HG03520 (cell line): ENCODE results near the gene SNPH.
"Not testable (repeated sequence)": the region's sequence is repeated elsewhere in the genome, so short reads cannot be mapped to it uniquely, and the experiment has no call there.

Experiments
- ATAC-seq: cut with Tn5 transposase; IDR thresholded peaks from one replicate; pipeline ENCODE4 v1.9.1; 2021; ENCODE audit warnings: mild to moderate bottlenecking, moderate library complexity; ENCODE audit not compliant: unreplicated experiment

The SNPH gene

GRCh38 chr20:1266167-1266973 lies at the start of gene SNPH:
Gene SNPH (plus strand): TSS chr20:1266294. CDS start chr20:1296240, 29,946 bp downstream.
- ATAC-seq: no peak

GRCh38 chr20:1216527-1217427 lies 49.3 kb upstream of the SNPH start:
- ATAC-seq: not testable (repeated sequence)

GRCh38 chr20:1222750-1223149 lies 43.3 kb upstream of the SNPH start:
- ATAC-seq: not testable (repeated sequence)

- no peak for ATAC-seq
Measured at GRCh38 chr20:1224205-1224890, 41.7 kb upstream of the SNPH start.

- ATAC-seq: no peak
Measured at GRCh38 chr20:1225263-1225782, 40.8 kb upstream of the SNPH start.

- ATAC-seq: no peak
Measured at GRCh38 chr20:1225783-1226654, 40.1 kb upstream of the SNPH start, which contains the start of gene RAD21L1. Gene RAD21L1 (plus strand): TSS chr20:1226044. CDS start chr20:1228454, 2,410 bp downstream.

- no peak for ATAC-seq
Measured at GRCh38 chr20:1229541-1229940, 36.6 kb upstream of the SNPH start.

- no peak for ATAC-seq
Measured at GRCh38 chr20:1232286-1233111, 33.6 kb upstream of the SNPH start.

- ATAC-seq: no peak
Measured at GRCh38 chr20:1240549-1240948, 25.5 kb upstream of the SNPH start.

GRCh38 chr20:1241456-1241855 lies 24.6 kb upstream of the SNPH start:
- no peak for ATAC-seq

GRCh38 chr20:1242099-1242498 lies 24.0 kb upstream of the SNPH start:
- no peak for ATAC-seq

- no peak for ATAC-seq
Measured at GRCh38 chr20:1242530-1242929, 23.6 kb upstream of the SNPH start.

- ATAC-seq: no peak
Measured at GRCh38 chr20:1245578-1245977, 20.5 kb upstream of the SNPH start.

- no peak for ATAC-seq
Measured at GRCh38 chr20:1247689-1248088, 18.4 kb upstream of the SNPH start.

GRCh38 chr20:1250282-1250681 lies 15.8 kb upstream of the SNPH start:
- not testable (repeated sequence) for ATAC-seq

- ATAC-seq: no peak
Measured at GRCh38 chr20:1252416-1252815, 13.7 kb upstream of the SNPH start.

GRCh38 chr20:1254254-1254653 lies 11.8 kb upstream of the SNPH start:
- ATAC-seq: no peak

GRCh38 chr20:1255675-1256074 lies 10.4 kb upstream of the SNPH start:
- no peak for ATAC-seq

- ATAC-seq: no peak
Measured at GRCh38 chr20:1263853-1264252, 2.2 kb upstream of the SNPH start.
